ENCODE results near the gene TTR.

Gene TTR

DNA sequence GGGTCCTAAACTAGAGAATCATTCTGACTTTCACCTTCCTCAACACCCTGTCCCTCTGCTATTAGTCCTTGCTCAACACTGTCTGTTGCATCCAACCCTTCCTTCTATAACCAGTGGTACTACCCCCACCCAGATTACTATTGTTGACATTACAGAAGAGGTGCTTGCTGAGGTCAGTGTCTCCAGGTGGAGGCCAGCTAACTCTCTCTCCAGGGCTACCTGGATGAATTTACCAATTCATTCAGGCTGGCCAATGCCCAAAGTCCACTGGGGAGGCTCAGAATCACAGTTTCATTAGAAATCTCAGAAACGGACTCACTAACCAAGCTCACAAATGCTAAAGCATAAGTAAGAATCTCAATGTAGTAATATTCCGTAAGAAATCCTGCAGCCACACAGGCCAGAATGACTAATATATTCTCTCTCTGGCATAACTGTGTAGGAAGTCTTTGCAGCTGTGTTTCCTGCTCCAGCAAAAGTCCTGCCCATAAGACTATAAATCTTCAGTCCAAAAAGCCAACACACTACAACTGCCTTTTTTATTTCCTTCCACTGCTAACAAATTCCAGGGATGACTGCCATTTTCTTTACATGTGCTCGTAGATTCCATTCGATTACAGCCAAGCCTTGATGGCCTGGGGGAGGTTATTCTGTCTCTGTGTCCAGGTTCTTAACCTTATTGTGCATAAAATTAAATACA is 10.0 kb upstream of the TTR start:
- DNase-seq (ENCODE audit: low spot score): no peak

- DNase-seq (ENCODE audit: low spot score): no peak
Observed at GRCh38 chr18:31583185-31583854, 8.4 kb upstream of the TTR start.

GRCh38 chr18:31585991-31586390 is 5.7 kb upstream of the TTR start:
- DNase-seq (ENCODE audit: low spot score): no peak

DNA sequence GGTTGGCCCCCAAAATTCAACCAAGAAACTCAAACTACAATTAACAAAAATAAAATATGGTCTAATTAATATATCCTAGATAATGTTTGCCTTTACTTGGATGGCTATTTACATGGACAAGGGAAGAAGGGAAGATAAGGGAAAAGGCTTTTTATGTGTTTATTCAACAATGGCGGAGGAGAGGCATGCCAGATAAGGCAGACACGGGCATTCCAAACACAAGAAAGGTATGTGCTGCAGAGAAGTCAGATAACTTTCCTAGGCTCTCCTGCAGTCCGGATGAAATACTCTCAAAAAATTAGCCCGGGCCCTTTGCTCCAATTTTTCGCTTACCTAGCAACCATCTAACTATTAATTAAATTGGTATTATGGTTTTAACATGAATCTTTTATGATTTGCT is 5.1 kb upstream of the TTR start:
- DNase-seq (ENCODE audit: low spot score): no peak

DNA sequence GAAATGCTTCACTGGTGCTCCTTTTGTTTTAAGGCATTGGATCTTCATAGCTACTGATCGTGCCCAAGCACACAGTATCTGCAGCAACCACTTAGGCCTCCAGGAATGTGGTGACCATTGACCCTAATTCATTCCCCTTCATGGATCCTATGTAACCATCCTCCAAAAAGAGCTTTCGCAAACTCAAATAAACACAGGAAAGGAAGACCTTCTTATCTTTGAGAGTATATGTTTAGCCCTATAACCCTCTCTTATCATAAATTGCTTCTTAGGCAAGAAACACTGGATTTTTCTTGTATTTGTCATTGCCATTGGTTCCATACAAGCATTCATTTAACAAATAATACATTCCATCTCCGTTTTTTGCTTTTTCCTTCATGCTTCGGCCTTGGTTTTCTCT is 4.1 kb upstream of the TTR start:
- no peak for DNase-seq (ENCODE audit: low spot score)

- DNase-seq (ENCODE audit: low spot score): no peak
Observed at GRCh38 chr18:31590570-31590969, 1.1 kb upstream of the TTR start.

DNA sequence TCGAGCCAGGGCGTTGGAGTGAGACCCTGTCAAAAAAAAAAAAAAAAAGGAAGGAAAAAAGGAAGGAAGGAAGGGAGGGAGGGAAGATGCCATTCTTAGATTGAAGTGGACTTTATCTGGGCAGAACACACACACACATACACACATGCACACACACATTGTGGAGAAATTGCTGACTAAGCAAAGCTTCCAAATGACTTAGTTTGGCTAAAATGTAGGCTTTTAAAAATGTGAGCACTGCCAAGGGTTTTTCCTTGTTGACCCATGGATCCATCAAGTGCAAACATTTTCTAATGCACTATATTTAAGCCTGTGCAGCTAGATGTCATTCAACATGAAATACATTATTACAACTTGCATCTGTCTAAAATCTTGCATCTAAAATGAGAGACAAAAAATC is 564 bp upstream of the TTR start:
- DNase-seq (ENCODE audit: low spot score): no peak

DNA sequence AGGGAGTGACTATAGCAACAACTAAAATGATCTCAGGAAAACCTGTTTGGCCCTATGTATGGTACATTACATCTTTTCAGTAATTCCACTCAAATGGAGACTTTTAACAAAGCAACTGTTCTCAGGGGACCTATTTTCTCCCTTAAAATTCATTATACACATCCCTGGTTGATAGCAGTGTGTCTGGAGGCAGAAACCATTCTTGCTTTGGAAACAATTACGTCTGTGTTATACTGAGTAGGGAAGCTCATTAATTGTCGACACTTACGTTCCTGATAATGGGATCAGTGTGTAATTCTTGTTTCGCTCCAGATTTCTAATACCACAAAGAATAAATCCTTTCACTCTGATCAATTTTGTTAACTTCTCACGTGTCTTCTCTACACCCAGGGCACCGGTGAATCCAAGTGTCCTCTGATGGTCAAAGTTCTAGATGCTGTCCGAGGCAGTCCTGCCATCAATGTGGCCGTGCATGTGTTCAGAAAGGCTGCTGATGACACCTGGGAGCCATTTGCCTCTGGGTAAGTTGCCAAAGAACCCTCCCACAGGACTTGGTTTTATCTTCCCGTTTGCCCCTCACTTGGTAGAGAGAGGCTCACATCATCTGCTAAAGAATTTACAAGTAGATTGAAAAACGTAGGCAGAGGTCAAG is 955 bp downstream of the TTR start:
- no peak for DNase-seq (ENCODE audit: low spot score)

GRCh38 chr18:31595121-31595771 is 3.6 kb downstream of the TTR start:
- DNase-seq (ENCODE audit: low spot score): no peak

DNA sequence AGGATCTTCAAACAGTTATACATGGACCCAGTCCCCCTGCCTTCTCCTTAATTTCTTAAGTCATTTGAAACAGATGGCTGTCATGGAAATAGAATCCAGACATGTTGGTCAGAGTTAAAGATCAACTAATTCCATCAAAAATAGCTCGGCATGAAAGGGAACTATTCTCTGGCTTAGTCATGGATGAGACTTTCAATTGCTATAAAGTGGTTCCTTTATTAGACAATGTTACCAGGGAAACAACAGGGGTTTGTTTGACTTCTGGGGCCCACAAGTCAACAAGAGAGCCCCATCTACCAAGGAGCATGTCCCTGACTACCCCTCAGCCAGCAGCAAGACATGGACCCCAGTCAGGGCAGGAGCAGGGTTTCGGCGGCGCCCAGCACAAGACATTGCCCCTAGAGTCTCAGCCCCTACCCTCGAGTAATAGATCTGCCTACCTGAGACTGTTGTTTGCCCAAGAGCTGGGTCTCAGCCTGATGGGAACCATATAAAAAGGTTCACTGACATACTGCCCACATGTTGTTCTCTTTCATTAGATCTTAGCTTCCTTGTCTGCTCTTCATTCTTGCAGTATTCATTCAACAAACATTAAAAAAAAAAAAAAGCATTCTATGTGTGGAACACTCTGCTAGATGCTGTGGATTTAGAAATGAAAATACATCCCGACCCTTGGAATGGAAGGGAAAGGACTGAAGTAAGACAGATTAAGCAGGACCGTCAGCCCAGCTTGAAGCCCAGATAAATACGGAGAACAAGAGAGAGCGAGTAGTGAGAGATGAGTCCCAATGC is 4.6 kb downstream of the TTR start:
- no peak for DNase-seq (ENCODE audit: low spot score)

DNA sequence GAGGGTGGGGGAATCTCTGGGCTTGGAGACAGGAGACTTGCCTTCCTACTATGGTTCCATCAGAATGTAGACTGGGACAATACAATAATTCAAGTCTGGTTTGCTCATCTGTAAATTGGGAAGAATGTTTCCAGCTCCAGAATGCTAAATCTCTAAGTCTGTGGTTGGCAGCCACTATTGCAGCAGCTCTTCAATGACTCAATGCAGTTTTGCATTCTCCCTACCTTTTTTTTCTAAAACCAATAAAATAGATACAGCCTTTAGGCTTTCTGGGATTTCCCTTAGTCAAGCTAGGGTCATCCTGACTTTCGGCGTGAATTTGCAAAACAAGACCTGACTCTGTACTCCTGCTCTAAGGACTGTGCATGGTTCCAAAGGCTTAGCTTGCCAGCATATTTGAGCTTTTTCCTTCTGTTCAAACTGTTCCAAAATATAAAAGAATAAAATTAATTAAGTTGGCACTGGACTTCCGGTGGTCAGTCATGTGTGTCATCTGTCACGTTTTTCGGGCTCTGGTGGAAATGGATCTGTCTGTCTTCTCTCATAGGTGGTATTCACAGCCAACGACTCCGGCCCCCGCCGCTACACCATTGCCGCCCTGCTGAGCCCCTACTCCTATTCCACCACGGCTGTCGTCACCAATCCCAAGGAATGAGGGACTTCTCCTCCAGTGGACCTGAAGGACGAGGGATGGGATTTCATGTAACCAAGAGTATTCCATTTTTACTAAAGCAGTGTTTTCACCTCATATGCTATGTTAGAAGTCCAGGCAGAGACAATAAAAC is 6.5 kb downstream of the TTR start:
- no peak for DNase-seq (ENCODE audit: low spot score)

- DNase-seq (ENCODE audit: low spot score): no peak
Observed at GRCh38 chr18:31603315-31603714, 11.6 kb downstream of the TTR start.

GRCh38 chr18:31606265-31606664 is 14.6 kb downstream of the TTR start:
- no peak for DNase-seq (ENCODE audit: low spot score)

GRCh38 chr18:31607384-31607783 is 15.7 kb downstream of the TTR start:
- DNase-seq (ENCODE audit: low spot score): no peak

DNA sequence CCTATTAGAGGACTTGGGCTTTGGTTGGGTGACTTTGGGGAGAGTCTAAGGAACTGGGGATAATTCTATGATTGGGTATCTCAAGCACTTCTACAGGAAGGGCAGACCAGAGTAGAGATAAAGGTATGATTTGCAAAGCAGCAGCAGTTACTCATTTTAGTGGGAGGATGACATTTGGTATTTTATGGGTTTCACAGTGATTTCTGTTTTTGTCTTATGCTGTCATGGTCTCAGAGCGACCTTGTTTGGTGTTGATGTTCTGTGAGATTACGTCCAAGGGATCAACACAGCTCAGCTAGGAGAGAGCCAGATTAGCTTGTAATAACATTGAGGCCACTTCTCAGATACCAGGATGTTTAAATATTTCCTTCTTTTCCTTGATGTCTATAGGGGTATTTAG is 18.2 kb downstream of the TTR start:
- no peak for DNase-seq (ENCODE audit: low spot score)

DNA sequence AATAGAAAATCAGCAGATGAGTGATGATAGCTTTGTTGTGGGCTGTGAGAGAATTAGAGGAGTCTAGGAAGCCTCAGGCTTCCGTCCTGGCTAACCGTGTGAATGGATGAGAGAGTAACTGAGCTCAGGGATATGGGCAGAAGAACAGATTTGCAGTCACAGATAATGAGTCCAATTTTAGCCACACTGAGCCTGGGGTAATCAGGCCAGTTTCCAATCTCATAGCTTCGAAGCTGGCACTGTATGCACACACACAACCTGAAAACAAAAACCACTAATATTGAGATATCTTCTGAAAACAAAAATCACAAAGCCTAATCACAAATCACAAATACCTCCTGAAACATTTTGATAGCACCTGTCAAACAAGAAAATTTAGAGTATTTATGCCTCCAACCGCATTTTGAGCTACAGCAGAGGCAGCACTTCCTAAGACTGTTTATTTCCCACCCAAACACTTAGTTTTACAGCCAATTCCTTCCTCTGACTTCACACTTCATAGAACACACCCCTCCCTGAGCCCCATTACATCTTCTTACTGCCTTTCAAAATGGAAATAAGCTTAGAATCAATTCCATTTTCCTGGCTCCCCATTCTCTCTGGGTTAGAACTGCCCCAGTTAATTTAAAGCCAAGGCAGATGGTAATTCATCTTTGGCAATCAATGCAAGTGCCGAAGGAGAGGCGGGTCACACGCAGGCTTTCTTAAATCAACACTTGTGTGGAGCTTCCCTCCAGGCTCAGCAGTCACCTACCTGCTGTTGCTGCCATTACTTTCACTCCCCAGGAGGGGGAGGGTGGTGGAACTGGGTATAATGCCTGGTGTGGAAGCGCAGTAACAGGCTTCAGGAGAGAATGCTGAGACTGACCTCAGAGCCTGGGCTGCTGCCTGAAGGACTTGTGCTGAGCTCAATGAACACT is 18.9 kb downstream of the TTR start:
- DNase-seq (ENCODE audit: low spot score): no peak

GRCh38 chr18:31611511-31611910 is 19.8 kb downstream of the TTR start:
- no peak for DNase-seq (ENCODE audit: low spot score)

- DNase-seq (ENCODE audit: low spot score): no peak
Observed at GRCh38 chr18:31612124-31612523, 20.4 kb downstream of the TTR start.

DNA sequence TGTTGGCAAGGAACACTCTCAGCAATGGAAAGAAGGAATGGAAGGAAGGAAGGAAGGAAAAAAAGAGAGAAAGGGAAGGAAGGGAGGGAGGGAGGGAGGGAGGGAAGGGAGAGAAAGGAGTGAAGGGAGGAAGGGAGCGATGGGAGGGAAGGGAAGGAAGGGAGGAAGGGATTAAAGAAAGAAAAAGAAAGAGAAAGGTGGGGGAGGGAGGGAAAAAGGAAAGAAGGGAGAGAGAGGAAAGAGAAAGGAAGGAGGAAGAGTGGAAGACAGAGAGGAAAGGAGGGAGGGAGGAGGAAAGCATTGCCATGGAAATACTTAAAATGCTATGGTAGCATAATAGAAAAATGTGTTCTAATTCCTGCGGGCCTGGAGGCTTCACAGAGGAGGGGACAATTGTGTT is 22.4 kb downstream of the TTR start:
- DNase-seq (ENCODE audit: low spot score): no peak

- DNase-seq (ENCODE audit: low spot score): no peak
Observed at GRCh38 chr18:31616586-31616985, 24.9 kb downstream of the TTR start.
